ENCODE data around the gene ATG14.

DNA sequence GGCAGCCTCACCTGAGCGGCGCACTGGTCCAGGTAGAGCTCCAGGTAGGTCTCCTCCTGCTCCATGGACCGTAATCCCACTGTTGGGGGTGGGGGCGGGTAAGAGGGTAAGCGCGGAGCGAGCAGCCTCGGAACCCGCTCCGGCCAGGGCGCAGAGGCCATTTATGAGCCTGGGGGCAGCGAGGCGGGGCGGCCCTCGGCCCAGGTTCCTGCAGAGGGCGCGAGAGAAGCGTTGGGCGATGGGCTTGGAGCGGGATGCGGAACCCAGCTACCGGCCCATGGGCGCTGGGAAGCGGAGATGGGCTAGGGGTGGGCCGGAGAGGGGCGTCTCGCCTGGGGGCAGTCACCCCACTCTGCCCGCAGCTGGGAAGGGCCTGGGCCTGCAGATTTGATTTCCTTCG is 28.8 kb upstream of the ATG14 start, which contains the start of gene TBPL2:
- TF ChIP-seq, protein P1, sequence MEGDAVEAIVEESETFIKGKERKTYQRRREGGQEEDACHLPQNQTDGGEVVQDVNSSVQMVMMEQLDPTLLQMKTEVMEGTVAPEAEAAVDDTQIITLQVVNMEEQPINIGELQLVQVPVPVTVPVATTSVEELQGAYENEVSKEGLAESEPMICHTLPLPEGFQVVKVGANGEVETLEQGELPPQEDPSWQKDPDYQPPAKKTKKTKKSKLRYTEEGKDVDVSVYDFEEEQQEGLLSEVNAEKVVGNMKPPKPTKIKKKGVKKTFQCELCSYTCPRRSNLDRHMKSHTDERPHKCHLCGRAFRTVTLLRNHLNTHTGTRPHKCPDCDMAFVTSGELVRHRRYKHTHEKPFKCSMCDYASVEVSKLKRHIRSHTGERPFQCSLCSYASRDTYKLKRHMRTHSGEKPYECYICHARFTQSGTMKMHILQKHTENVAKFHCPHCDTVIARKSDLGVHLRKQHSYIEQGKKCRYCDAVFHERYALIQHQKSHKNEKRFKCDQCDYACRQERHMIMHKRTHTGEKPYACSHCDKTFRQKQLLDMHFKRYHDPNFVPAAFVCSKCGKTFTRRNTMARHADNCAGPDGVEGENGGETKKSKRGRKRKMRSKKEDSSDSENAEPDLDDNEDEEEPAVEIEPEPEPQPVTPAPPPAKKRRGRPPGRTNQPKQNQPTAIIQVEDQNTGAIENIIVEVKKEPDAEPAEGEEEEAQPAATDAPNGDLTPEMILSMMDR (IDR thresholded peaks at IDR 0.05), result no peak
- no peak for TF ChIP-seq POLR2A (IDR thresholded peaks at IDR 0.05)

Measured in testis (tissue), 2 donors.